Astrocyte (in vitro differentiated cells and primary cell): ENCODE data around the gene LHCGR. TPM values are rescaled to one million over a fixed set of nuclear protein-coding genes. Genes with fewer than 3 reads are reported as not detected.

ENCODE experiments used
- DNase-seq: peaks from one replicate; pipeline ENCODE4 v3.0.0-alpha.2; 2010; ENCODE audit warnings: low read depth
- FAIRE-seq: peaks from 2 replicates; lab custom pipeline; 2011; peaks lifted over from hg19 to GRCh38; lab: Jason Lieb, UNC
- H2AFZ ChIP-seq: 2 replicates; pipeline ENCODE4 v1.6.0; 2012; ENCODE audit warnings: low read depth, low read length, inconsistent platforms
- H3K27ac ChIP-seq: 2 replicates; pipeline ENCODE4 v1.5.1; 2011; ENCODE audit warnings: low read depth, low read length, inconsistent platforms
- H3K27me3 ChIP-seq: 2 replicates; pipeline ENCODE4 v1.6.0; 2011; ENCODE audit warnings: low read length, inconsistent platforms; ENCODE audit not compliant: insufficient read depth
- H3K36me3 ChIP-seq: 2 replicates; pipeline ENCODE4 v1.5.1; 2011; ENCODE audit warnings: low read length, inconsistent platforms; ENCODE audit not compliant: insufficient read depth
- H3K4me1 ChIP-seq: 2 replicates; pipeline ENCODE4 v1.5.1; 2011; ENCODE audit warnings: low read length, inconsistent platforms; ENCODE audit not compliant: insufficient read depth
- H3K4me2 ChIP-seq: 2 replicates; pipeline ENCODE4 v1.6.0; 2012; ENCODE audit warnings: low read length, inconsistent platforms
- H3K4me3 ChIP-seq: 2 replicates; pipeline ENCODE4 v1.5.1; 2011; ENCODE audit warnings: low read depth, mild to moderate bottlenecking, low read length, inconsistent platforms; ENCODE audit not compliant: insufficient read depth
- H3K79me2 ChIP-seq: 2 replicates; pipeline ENCODE4 v1.6.0; 2012; ENCODE audit warnings: mild to moderate bottlenecking, low read length, inconsistent platforms; ENCODE audit not compliant: insufficient read depth
- H3K9ac ChIP-seq: 2 replicates; pipeline ENCODE4 v1.6.0; 2012; ENCODE audit warnings: mild to moderate bottlenecking, low read length, inconsistent platforms
- H3K9me3 ChIP-seq: 2 replicates; pipeline ENCODE4 v1.5.1; 2012; ENCODE audit warnings: low read depth, mild to moderate bottlenecking, low read length, inconsistent platforms; ENCODE audit not compliant: insufficient read depth
- H4K20me1 ChIP-seq: 2 replicates; pipeline ENCODE4 v1.6.0; 2012; ENCODE audit warnings: low read length, inconsistent platforms; ENCODE audit not compliant: insufficient read depth
- H3K27ac Mint-ChIP-seq: one replicate; pipeline ENCODE4 v1.8.0; 2021; ENCODE audit warnings: mild to moderate bottlenecking, mixed read lengths; ENCODE audit not compliant: unreplicated experiment
- H3K27me3 Mint-ChIP-seq: one replicate; pipeline ENCODE4 v1.8.0; 2021; ENCODE audit warnings: low read depth, mixed read lengths; ENCODE audit not compliant: unreplicated experiment
- H3K36me3 Mint-ChIP-seq: one replicate; pipeline ENCODE4 v1.8.0; 2021; ENCODE audit warnings: low read depth, mixed read lengths; ENCODE audit not compliant: unreplicated experiment
- H3K4me1 Mint-ChIP-seq: one replicate; pipeline ENCODE4 v1.8.0; 2021; ENCODE audit warnings: low read depth, mixed read lengths; ENCODE audit not compliant: unreplicated experiment
- H3K4me3 Mint-ChIP-seq: one replicate; pipeline ENCODE4 v1.8.0; 2021; ENCODE audit warnings: mild to moderate bottlenecking, moderate library complexity, mixed read lengths; ENCODE audit not compliant: unreplicated experiment
- H3K9me3 Mint-ChIP-seq: one replicate; pipeline ENCODE4 v1.8.0; 2021; ENCODE audit warnings: mild to moderate bottlenecking, mixed read lengths; ENCODE audit not compliant: unreplicated experiment
- EZH2 ChIP-seq: IDR thresholded peaks from 2 replicates; pipeline ENCODE4 v1.6.1; 2012; ENCODE audit warnings: mild to moderate bottlenecking, low read length, inconsistent platforms; ENCODE audit not compliant: insufficient read depth
- total RNA-seq: library from RNA; stranded (reverse); gene quantifications from 2 replicates; pipeline ENCODE4 v1.2.1, GENCODE V29; 2021
- TF ChIP-seq, protein P1 (sequence below): IDR thresholded peaks from 2 replicates; pipeline ENCODE4 v1.5.1; 2011; ENCODE audit warnings: low read depth, mild to moderate bottlenecking, inconsistent platforms, low read length, moderate library complexity; ENCODE audit not compliant: insufficient read depth

The LHCGR gene
- total RNA-seq, 1 donor from 2014 or later: not detected

GRCh38 chr2:48719480-48720177, 35.9 kb downstream of the LHCGR start:
- no peaks in the 10 kb centered on the region for H4K20me1 ChIP-seq
- Mint-ChIP-seq H3K4me1 (peaks cover 44% of the 10 kb centered on the region), H3K4me3 (no peak overlapping the region), H3K27me3 (peaks cover under 1% of the 10 kb centered on the region), H3K27ac (no peak overlapping the region), H3K36me3 (no peaks in the 10 kb centered on the region), H3K9me3 (peaks cover 3% of the 10 kb centered on the region)
- H2AFZ ChIP-seq: no peak overlapping the region
- H3K27ac ChIP-seq: peak overlapping the region; percentile 17
- H3K36me3 ChIP-seq: no peaks in the 10 kb centered on the region
- H3K4me1 ChIP-seq: peaks cover 27% of the 10 kb centered on the region
- FAIRE-seq: no peak
- no peaks in the 10 kb centered on the region for H3K9me3 ChIP-seq
- H3K4me2 ChIP-seq: peak overlapping the region; percentile 25
- DNase-seq: peak; percentile 52
- H3K9ac ChIP-seq: no peak overlapping the region
- H3K27me3 ChIP-seq: no peaks in the 10 kb centered on the region
- no peaks in the 10 kb centered on the region for H3K79me2 ChIP-seq
- no peak overlapping the region for H3K4me3 ChIP-seq
- TF ChIP-seq EZH2: no peak
- TF ChIP-seq, protein P1, sequence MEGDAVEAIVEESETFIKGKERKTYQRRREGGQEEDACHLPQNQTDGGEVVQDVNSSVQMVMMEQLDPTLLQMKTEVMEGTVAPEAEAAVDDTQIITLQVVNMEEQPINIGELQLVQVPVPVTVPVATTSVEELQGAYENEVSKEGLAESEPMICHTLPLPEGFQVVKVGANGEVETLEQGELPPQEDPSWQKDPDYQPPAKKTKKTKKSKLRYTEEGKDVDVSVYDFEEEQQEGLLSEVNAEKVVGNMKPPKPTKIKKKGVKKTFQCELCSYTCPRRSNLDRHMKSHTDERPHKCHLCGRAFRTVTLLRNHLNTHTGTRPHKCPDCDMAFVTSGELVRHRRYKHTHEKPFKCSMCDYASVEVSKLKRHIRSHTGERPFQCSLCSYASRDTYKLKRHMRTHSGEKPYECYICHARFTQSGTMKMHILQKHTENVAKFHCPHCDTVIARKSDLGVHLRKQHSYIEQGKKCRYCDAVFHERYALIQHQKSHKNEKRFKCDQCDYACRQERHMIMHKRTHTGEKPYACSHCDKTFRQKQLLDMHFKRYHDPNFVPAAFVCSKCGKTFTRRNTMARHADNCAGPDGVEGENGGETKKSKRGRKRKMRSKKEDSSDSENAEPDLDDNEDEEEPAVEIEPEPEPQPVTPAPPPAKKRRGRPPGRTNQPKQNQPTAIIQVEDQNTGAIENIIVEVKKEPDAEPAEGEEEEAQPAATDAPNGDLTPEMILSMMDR: no peak

DNA sequence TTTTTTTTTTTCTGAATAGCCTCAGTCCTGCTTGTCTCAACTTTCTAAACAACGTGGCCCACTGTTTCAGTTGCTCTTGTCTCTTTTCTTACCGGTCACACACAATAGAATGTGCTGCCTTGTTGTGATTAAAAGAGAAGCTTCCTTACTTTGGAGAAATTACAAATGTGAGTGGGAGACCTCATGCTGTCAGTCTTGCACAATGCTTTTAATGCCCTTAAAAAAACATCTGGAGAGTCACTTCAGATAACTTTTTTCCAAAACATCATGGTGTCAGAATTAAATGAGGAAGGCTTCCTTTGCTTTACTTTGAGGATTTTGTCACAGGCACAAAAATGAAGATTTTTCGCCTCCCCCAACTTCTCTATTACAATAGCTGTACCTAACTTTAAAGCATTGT, 37.7 kb downstream of the LHCGR start:
- no peak overlapping the region for H3K4me3 Mint-ChIP-seq
- Histone ChIP-seq H3K4me3 (no peak overlapping the region), H3K27me3 (no peaks in the 10 kb centered on the region), H3K36me3 (no peaks in the 10 kb centered on the region), H4K20me1 (no peaks in the 10 kb centered on the region), H2AFZ (no peak overlapping the region), H3K79me2 (no peaks in the 10 kb centered on the region), H3K9me3 (no peaks in the 10 kb centered on the region), H3K27ac (no peak overlapping the region), H3K4me1 (peaks cover 22% of the 10 kb centered on the region), H3K9ac (no peak overlapping the region), H3K4me2 (no peak overlapping the region)
- no peak for TF ChIP-seq EZH2
- TF ChIP-seq, protein P1: no peak
- DNase-seq (no peak), FAIRE-seq (no peak)
- H3K27ac Mint-ChIP-seq: no peak overlapping the region
- no peaks in the 10 kb centered on the region for H3K36me3 Mint-ChIP-seq
- no peaks in the 10 kb centered on the region for H3K27me3 Mint-ChIP-seq
- peaks cover 39% of the 10 kb centered on the region for H3K4me1 Mint-ChIP-seq
- peaks cover 3% of the 10 kb centered on the region for H3K9me3 Mint-ChIP-seq

- H3K9ac ChIP-seq: no peak overlapping the region
Observed at GRCh38 chr2:48715956-48716355, 39.6 kb downstream of the LHCGR start.

More at GRCh38 chr2:48715956-48716355, 39.6 kb downstream of the LHCGR start:
- Mint-ChIP-seq H3K4me3 (no peak overlapping the region), H3K9me3 (no peaks in the 10 kb centered on the region), H3K27ac (no peak overlapping the region), H3K36me3 (no peaks in the 10 kb centered on the region), H3K27me3 (no peaks in the 10 kb centered on the region), H3K4me1 (peaks cover 27% of the 10 kb centered on the region)
- no peak for DNase-seq
- FAIRE-seq: no peak
- Histone ChIP-seq H2AFZ (no peak overlapping the region), H3K36me3 (no peaks in the 10 kb centered on the region), H3K4me3 (no peak overlapping the region), H3K27me3 (no peaks in the 10 kb centered on the region), H3K4me2 (no peak overlapping the region), H3K4me1 (peaks cover 18% of the 10 kb centered on the region), H3K79me2 (no peaks in the 10 kb centered on the region), H3K9me3 (no peaks in the 10 kb centered on the region), H3K27ac (no peak overlapping the region), H4K20me1 (no peaks in the 10 kb centered on the region)
- TF ChIP-seq, protein P1: no peak
- no peak for TF ChIP-seq EZH2
